Fibroblast of gingiva (primary cell): ENCODE results near the gene WDR45.
A peak's percentile ranks its signal among the peaks of the same experiment; 100 is the strongest.
"Not testable (repeated sequence)": the region's sequence is repeated elsewhere in the genome, so short reads cannot be mapped to it uniquely, and the experiment has no call there.

ENCODE experiments used
- DNase-seq: peaks from one replicate; pipeline ENCODE4 v3.0.0-alpha.2; 2011; ENCODE audit warnings: low read depth

Gene WDR45

DNA sequence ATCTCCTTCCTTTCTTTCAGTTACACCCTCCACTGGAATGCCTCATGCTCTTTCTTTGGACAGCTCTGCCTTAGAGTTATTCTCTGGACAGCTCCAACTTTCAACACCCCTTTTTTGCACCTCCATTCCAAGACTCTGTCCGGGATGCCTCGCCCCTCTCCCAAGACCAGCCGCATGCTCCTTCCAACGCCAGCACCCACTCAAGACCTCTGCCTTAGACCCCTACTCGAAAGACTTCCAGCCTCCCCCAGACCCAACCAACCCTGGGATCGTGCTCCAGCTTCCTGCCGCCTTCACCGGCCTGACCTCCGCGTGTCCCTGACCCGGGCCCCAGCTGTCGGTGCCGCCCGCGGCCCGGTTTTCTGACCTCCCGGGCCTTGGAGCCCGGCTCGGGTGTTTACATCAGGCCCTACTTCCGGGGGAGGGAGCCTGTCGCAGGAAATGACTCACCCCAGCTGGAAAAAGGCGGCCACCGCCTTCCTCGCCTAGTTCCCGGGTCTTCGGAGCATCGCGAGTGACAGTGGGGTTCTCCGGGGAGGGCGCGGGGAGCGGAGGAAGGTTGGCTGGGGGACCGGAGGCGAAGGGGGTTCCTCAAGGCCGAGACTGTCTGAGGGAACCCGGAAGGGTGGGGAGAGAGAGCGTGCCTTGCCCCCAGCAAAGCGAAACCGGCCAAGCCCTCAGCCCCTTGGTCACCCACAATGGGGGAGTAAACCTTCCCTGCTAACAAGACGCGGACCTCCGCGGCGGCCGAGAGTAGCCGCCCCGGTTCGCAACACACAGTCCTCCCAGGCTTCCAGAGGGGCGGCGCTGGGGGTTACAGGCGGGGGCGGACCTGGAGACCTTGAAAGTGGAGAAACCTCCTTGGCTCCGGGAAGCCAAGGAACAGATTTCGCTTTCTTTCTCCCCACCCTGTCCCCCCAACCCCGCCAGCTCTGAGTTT is at the start of gene WDR45:
Gene WDR45 (minus strand): TSS at position 399 of the 940 bp plus-strand sequence. CDS start 1,792 bp downstream, outside the sequence.
- peak; percentile 61 for DNase-seq

DNA sequence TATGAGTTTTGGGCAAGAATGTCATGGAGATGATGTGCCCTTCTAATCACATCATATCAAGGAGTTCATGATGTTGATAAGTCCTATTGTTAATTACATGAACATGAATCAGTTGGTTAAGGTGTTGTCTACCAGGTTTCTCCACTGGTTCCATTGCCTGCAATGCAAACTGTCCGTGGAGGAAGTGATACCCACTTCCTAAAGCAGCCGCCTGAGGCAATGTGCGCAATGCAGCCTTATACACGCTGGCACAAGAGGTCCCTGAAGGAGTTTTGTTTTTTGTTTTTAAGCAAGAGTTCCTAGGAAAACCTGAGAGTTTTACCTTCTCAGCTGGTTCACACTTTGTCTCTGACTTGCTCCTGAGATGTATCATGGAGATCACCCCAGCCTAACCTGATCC is 49.7 kb upstream of the WDR45 start:
- DNase-seq = no peak

DNA sequence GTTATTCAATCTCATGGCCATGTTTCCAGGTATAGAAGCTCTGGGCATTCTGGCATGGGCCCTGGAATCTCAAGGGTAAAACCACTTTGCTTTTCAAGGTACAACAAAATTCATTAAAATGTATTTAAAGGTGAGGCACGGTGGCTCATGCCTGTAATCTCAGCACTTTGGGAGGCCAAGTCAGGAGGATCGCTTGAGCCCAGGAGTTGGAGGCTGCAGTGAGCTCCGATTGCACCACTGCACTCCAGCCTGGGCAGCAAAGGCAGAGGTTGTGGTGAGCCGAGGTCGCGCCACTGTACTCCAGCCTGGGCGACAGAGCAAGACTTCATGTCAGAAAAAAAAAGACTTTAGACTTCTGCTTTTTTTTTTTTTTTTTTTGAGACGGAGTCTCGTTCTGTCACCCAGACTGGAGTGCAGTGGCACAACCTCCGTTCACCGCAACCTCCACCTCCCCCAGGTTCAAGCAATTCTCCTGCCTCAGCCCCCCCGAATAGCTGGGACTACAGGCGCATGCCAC is 48.1 kb upstream of the WDR45 start:
- DNase-seq = not testable (repeated sequence)

DNA sequence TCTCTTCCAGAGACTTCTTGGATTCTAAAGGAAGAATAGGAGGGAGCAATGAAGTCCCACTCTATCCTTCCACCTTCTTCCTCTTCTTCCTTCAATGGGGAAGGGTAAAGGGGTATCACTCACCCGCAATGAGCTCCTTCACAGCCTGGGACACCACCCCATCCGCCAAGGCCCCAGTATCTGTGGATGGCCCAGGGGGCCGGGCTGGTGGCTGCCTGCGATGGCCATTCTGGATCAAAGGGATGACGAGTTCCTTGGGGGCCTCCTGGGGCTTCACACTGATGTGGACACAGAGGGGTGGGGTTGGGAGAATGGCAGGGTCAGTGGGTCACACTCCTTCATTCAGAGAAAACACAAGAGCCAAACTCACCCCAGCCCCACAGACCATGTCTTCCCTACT is 42.8 kb upstream of the WDR45 start:
- no peak for DNase-seq

DNA sequence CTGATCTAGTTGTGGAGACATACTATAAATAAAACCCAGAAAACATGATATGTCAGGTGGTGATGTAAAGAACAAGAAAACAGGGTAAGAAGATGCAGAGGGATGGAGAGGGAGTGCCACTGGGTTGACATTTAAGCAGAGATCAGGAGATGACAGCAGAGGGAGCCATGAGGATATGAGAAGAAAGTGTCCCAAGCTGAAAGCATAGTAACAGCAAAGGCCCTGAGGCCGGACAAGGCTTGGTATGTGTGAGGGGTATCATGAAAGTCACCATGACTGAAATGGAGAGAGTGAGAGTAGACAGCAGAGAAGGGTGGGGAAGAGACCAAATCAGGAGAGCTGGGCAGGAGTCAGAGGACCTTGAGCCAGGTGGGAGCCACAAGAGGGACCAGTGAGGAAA is 40.4 kb upstream of the WDR45 start:
- DNase-seq = no peak

DNA sequence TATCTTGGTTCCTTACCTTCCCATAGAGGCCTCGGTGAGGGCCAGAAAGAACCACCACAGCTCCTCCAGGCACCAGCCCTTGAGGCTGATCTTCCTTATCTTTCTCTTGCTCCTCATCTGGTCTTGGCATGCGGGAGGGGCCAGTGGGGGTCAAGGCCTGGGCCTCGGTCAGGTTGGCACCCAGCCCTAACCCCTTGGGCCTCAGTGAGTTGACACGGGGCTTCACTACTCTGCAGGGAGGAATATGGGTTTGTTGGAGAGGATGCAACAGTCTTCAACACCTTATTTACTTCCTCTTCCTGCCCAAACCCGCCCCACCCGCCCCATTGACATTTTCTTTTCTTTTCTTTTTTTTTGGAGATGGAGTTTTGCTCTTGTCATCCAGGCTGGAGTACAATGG is 37.9 kb upstream of the WDR45 start:
- no peak for DNase-seq

DNA sequence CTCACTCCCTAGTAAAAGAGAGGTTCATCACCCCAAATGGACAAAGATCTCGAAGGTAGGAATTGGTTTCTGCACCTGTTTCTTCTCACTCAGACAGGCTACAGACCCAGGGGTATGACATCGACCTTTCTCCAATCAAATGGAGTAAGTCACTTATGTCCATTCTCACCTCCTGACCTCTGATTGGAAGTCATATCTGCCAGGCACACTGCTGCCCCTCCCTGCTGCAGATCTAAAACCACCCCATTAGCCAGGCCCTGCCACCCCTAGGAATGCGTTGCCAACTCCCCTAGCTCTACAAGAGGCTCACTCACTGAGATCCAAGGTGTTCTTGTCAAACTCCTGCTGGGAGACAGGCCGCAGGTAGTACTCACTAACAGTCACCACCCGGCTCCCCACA is 37.0 kb upstream of the WDR45 start:
- DNase-seq = no peak

DNA sequence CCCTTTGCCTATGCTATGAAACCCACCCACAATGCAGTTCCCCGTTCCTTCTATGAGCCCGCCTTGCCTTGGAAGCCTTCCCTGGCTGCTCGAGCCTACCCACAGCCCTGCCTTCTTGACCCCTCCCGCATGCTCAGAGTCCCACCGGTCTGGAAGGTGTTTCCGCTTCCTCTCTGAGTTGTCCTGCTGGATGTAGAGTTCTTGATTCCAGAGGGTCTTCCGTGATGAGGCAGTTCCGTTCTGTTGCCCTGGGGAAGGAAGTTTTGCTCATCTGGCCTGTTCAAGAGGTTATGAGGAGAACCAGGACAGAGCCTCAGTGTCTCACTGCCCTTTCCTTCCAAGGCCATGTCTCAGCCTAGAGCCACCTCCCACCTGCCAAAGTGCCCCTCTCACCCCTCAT is 36.4 kb upstream of the WDR45 start:
- DNase-seq = no peak

DNA sequence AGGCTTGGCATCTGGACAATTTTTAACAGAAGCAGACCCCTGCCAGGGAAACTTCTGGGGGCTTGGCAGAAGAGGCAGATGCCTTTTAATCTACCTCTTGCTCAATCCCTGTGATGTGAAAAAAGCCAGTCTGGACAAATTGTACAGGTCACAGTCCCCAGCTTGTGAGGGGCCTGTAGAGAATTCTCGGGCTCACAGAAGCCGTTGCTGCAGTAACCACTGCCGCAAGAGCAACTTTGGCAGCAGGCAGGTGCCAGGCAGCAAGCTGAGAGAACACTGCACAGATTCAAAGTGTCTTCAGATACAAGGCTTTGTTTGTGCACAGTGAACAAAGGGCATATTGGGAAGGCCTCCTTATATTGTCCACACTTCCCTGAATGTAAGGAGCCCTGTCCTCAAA is 32.1 kb upstream of the WDR45 start:
- DNase-seq = no peak

DNA sequence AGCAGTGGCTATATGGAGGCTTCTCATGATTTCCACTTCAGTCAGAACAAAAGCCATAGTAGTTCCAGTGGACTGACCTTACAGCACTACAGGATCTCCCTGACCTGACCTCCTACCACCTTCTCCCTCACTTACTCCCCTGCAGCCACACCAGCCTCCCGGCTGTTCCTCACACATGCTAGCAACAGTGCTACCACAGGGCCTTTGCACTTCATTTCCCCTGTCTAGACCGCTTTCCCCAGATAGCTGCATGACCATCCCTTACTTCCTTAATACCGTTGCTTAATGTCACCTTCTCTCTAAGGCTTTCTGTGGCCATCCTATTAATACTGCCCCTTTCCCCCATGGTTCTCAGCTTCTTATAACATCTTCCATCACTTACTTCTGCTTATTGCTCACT is 30.7 kb upstream of the WDR45 start:
- no peak for DNase-seq

DNA sequence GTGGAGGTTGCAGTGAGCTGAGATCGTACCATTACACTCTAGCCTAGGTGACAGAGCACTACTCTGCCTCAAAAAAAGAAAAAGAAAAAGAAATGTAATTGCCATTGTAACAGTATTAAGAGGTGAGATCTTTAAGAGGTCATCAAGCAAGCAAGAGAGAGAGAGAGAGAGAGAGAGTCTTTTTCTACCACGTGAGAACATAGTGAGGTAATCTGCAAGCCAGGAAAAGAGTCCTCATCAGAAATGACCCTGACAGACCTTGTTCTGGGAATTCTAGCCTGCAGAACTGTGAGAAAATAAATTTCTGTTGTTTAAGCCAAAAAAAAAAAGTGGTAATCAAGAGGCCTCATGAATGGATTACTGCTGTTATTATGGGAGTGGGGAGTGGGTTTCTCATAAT is 29.0 kb upstream of the WDR45 start:
- no peak for DNase-seq

DNA sequence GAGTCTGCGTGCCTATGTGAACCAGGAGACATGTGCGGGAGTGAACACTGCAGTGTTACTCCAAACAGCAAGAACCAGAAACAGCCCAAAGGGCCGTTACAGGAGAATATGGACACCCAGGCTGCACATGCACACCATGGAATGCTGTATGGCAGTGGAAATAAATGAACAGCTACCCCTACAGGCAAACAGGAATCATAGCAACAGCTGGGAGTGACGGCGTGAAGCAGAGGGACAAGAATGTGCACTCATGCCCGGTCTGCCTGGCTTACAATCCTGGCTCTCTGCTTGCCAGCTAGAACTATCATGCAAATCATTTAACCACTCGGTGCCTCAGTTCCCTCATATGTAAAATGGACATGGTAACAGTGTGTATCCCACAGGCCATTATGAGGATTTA is 27.2 kb upstream of the WDR45 start:
- DNase-seq = peak; percentile 40

DNA sequence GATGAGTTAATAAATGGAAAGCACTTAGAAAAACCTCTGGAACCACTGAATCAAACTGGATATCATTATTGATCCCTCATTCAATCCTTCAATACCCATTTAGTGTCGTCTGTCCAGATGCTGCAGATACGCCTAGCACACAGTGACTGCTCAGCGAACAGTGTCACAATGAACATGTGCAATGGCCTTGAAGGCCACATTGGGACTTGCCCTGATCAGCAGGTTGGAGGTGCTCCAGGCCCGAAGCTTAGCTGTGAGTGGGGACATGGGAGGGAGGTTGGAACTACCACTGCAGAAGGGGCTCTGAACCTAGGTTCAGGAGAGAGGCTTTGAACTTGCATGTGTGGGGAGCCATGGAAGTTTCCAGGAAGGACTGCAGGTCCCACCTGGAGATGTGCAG is 26.6 kb upstream of the WDR45 start:
- no peak for DNase-seq

DNA sequence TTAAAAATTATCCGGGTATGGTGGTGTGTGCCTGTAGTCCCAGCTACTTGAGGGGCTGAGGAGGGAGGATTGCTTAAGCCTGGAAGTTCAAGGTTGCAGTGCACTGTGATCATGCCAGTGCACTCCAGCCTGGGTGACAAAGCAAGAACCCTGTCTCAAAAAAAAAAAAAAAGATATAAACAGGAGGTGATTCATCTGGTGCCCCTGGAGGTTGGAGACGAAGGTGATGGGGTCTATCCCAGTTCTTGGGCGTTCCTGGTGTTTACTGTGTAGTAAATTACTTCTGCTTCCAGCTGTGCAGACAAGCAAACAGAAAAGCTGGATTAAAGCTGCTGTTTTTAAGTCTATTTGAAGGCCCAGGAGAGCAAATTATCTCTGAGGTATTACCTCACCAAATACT is 23.9 kb upstream of the WDR45 start:
- DNase-seq = no peak

DNA sequence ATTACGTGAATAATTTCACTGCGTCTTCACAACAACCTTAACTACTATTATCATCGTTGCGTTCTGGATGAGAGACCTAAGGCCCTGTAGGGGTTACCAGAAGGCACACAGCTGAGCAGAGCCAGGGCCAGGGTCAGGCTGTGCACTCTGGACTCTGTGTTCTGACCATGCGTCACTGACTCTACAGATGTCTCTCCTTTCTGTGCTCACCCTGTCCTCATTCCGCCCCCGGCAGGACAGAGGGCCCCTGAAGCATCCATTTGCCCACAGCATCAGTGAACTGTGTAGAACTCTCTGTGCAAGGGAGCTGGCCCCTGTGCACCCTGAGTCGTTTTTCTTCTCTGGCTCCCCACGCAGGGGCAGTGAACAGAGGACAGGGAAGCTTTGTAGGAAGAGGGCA is 22.5 kb upstream of the WDR45 start:
- no peak for DNase-seq

DNA sequence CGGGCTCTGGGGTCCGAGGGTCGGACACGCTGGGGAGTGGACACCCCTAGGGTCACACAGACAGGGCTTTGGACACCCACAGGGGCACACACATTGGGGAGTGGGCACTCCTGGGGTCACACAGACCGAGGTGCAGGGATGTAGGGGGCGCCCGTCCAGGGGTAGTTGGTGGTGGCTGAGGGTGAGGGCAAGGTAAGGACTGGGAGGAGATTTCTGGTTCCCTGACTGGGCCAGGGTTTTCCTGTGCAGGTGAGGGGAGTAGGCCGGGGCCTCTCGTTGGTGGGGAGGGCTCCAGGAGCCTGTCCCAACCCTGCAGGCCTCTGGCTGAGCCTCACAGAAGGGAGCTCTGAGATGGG is 21.9 kb upstream of the WDR45 start:
- DNase-seq = no peak

DNA sequence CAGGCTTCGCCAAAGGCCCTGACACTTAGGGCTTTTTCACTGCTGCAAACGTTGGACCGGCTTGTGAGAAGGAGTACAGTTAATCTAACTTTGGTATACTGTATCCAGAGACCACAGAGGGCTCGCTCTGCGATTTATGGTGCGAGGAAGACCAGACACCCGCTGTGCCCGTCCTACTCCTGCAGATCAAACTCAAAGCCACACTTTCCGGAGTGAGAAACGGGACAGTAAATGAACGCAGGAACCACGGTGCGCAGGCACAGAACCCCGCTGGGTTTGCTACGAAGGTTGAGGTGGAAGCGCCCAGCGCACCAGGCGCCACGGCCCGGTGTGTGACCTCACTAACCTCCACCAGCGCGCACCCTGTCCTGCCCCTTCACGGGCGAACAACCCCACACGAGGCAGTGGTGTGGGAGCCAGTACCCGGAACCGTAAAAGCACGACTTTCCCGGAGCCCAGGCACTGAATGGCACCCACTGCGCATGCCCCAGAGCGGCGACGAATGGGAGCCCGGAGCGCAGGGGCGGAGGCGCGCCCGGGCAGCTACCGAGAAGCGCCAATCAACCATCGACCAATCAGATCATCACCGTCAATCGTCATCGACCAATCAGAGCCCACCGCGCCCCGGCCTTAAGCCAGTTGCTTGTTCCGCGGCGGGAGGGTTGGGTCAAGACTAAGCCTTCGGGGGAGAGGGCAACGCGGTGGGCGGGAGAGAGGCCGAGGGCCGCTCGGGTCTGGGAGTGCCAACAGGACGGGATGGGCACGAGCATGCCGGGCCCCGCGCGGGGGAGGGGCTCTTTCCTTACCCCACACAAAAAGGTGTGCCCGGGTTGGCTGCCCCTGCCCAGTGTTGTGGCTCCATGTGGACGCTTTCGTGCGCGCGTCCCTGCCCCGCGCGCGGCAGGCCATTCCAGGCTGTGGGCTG is 21.3 kb upstream of the WDR45 start:
- DNase-seq = peak; percentile 90

DNA sequence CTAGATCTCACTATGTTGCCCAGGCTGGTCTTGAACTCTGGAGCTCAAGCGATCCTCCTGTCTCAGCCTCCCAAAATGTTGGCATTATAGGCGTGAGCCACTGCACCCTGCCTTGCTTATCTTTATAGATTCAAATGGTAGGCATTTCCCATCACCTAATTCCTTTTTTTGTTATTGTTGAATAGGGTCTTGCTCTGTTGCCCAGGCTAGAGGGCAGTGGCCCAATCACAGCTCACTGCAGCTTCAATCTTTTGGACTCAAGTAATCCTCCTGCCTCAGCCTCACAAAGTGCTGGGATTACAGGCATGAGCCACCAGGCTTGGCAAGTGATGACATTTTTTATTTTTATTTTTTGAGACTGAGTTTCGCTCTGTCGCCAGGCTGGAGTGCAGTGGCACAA is 16.7 kb upstream of the WDR45 start:
- DNase-seq = no peak

DNA sequence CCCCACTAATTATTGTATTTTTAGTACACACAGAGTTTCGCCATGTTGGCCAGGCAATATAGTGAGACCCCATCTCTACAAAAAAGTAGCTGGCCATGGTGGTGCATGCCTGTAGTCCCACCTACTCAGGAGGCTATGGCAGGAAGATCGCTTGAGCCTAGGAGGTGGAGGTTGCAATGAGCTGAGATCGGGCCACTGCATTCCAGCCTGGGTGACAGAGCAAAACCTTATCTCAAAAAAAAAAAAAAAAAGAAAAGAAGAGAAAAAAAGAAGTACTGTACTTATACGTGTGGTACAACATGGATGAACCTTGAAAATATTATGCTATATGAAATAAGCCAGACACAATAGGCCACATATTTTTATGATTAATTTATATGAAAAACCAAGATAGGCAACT is 9.9 kb upstream of the WDR45 start:
- no peak for DNase-seq

DNA sequence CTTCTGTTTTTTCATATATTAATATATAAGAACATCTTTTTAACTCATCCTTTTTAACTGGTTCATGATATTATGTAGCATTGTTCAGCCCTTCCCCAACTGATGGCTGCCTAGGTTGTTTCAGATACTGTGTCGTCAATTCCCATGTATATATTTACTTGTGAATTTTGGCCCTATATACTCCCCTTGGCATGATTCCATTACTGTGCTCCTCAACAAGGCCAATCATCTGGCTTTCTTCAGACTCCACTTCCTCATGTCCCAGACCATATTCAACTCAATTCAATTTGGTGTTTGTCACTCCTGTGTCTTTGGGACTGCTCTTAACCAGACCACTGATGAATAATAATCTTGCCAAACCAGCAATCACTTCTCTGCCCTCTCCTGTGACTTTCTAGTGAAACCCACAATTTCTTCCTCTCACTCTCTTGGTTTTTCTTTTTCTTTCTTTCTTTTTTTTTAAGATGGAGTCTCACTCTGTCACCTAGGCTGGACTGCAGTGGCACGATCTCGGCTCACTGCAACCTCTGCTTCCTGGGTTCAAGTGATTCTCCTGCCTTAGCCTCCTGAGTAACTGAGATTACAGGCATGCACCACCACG is 2.7 kb upstream of the WDR45 start:
- DNase-seq = no peak

DNA sequence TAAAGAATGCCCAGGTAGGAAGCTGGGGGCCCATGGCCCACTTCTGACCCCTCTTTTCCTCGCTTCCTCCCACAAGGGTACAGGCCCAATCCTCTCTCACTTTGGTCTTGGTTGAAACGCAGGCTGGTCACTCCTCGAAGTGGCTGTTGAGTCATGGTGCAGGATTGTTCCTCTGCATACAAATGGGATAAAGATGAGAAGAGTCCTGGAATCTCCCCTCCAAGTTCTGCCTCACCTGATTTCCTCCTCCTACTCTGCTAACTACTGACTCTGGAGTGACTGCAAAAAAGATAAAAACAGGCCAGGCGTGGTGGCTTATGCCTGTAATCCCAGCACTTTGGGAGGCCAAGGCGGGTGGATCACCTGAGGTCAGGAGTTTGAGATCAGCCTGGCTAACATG is 1.7 kb downstream of the WDR45 start:
- DNase-seq = no peak

DNA sequence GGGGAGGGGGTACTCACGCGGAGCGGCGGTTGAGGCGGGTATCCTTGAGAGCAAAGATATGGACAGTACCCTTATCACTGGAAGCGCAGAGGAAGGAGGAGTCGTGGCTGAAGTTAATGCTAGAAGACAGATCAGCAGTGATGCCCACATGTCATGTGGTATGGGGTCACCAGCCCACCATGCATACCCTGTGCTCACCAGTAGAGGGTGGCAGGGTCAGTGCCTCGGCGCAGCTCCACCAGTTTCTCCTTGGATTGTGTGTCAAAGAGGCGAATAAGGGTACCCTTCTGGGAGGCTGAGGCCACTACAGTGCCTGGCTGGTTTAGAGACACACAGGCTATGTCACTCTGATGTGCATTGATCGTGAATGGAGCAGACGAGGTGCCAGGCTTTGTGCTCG is 4.3 kb downstream of the WDR45 start:
- no peak for DNase-seq
